Panc1 (cell line): ENCODE results near the gene AGPAT4.

Experiments used
- POLR2AphosphoS5 ChIP-seq: IDR thresholded peaks from 2 replicates; pipeline ENCODE4 v1.6.1; 2012; ENCODE audit warnings: mild to moderate bottlenecking, low read depth, low read length, moderate library complexity
- TF ChIP-seq, protein P1 (sequence below): fragments of 450-650 bp; IDR thresholded peaks from 2 replicates; pipeline ENCODE4 v1.5.1; 2017; ENCODE audit warnings: mild to moderate bottlenecking
- TF ChIP-seq, protein P2 (sequence below), 2 experiments: IDR thresholded peaks; 2 replicates each; pipeline ENCODE4 v1.6.1; 2011 to 2012; ENCODE audit warnings: low read depth in 2 of 2, control low read depth in 1 of 2, low read length in 1 of 2, mild to moderate bottlenecking in 1 of 2, moderate library complexity in 1 of 2; ENCODE audit not compliant: insufficient read depth in 1 of 2

DNA sequence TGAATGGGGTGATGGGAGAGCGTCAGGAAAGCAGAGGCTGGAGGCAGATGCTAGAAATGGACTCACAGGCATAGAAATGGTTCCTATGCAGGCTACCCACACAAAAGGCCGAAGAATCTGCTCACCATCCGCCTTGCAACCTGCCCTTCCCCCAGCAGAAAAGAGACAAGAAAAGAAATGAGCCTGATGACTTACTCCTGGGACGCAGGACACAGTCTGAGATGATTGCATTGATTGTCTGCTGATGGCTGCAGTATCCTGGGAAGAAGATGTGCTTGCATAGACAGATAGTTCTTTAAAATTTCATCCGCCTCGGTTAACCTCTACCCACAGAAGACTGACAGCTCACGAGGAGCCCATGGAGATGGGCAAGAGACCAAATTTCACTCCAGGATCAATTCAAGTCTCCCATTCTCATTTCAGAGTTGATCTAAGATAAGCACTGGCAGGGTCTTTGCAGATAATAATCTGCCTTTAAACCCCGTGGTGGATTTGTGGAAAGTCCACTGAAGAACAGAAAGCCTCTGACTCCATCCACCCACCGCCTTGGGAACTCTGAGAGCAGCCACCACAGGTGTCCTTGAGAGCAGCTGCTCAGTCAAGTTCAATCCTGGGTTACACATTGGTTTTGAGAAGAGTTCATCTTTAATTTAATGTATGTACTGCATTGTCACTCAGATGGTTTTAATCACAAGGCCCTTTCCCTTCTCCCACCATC lies 7.2 kb downstream of the AGPAT4 start:
- TF ChIP-seq, protein P1, sequence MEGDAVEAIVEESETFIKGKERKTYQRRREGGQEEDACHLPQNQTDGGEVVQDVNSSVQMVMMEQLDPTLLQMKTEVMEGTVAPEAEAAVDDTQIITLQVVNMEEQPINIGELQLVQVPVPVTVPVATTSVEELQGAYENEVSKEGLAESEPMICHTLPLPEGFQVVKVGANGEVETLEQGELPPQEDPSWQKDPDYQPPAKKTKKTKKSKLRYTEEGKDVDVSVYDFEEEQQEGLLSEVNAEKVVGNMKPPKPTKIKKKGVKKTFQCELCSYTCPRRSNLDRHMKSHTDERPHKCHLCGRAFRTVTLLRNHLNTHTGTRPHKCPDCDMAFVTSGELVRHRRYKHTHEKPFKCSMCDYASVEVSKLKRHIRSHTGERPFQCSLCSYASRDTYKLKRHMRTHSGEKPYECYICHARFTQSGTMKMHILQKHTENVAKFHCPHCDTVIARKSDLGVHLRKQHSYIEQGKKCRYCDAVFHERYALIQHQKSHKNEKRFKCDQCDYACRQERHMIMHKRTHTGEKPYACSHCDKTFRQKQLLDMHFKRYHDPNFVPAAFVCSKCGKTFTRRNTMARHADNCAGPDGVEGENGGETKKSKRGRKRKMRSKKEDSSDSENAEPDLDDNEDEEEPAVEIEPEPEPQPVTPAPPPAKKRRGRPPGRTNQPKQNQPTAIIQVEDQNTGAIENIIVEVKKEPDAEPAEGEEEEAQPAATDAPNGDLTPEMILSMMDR, result no peak
- TF ChIP-seq, protein P2, sequence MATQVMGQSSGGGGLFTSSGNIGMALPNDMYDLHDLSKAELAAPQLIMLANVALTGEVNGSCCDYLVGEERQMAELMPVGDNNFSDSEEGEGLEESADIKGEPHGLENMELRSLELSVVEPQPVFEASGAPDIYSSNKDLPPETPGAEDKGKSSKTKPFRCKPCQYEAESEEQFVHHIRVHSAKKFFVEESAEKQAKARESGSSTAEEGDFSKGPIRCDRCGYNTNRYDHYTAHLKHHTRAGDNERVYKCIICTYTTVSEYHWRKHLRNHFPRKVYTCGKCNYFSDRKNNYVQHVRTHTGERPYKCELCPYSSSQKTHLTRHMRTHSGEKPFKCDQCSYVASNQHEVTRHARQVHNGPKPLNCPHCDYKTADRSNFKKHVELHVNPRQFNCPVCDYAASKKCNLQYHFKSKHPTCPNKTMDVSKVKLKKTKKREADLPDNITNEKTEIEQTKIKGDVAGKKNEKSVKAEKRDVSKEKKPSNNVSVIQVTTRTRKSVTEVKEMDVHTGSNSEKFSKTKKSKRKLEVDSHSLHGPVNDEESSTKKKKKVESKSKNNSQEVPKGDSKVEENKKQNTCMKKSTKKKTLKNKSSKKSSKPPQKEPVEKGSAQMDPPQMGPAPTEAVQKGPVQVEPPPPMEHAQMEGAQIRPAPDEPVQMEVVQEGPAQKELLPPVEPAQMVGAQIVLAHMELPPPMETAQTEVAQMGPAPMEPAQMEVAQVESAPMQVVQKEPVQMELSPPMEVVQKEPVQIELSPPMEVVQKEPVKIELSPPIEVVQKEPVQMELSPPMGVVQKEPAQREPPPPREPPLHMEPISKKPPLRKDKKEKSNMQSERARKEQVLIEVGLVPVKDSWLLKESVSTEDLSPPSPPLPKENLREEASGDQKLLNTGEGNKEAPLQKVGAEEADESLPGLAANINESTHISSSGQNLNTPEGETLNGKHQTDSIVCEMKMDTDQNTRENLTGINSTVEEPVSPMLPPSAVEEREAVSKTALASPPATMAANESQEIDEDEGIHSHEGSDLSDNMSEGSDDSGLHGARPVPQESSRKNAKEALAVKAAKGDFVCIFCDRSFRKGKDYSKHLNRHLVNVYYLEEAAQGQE (IDR thresholded peaks at IDR 0.05; ENCODE audit: insufficient read depth in 1 of 2, low read depth in 2 of 2, low read length in 1 of 2), result no peak
- TF ChIP-seq POLR2AphosphoS5, result no peak
